BE2C (cell line): Measurements from ENCODE around the gene AUP1.

Experiments
- DNase-seq: peaks from one replicate; pipeline ENCODE4 v3.0.0-alpha.2; 2020
- H3K27me3 ChIP-seq: fragments of 250-450 bp; sonication (Bioruptor Pico); 2 replicates; pipeline ENCODE4 v1.5.1; 2020; ENCODE audit warnings: mild to moderate bottlenecking
- H3K36me3 ChIP-seq: fragments of 250-450 bp; sonication (Bioruptor Pico); 2 replicates; pipeline ENCODE4 v1.5.1; 2020; ENCODE audit warnings: mild to moderate bottlenecking
- H3K4me1 ChIP-seq: fragments of 250-450 bp; sonication (Bioruptor Pico); 2 replicates; pipeline ENCODE4 v1.5.1; 2020
- H3K4me3 ChIP-seq: 2 replicates; pipeline ENCODE4 v1.5.1; 2011; ENCODE audit warnings: low read depth, low read length
- H3K9me3 ChIP-seq: fragments of 250-450 bp; sonication (Bioruptor Pico); 2 replicates; pipeline ENCODE4 v1.5.1; 2020
- CTCF ChIP-seq: IDR thresholded peaks from 2 replicates; pipeline ENCODE4 v1.5.1; 2012; ENCODE audit warnings: mild to moderate bottlenecking, low read depth, low read length

Gene AUP1

GRCh38 chr2:74482801-74483674, 46.5 kb downstream of the AUP1 start, which contains the start of the genes CCDC142 and TTC31:
TSS of gene CCDC142 (minus strand) at chr2:74482998. CDS start at chr2:74482837, 161 bp downstream.
TSS of gene TTC31 (plus strand) at chr2:74483081. CDS start at chr2:74483096, 15 bp downstream.
- DNase-seq: peak; percentile 88
- Histone ChIP-seq H3K36me3 (no peaks in the 10 kb centered on the region), H3K4me3 (peak within 1 kb of the TSS; percentile 79), H3K4me1 (no peaks in the 10 kb centered on the region), H3K27me3 (no peaks in the 10 kb centered on the region), H3K9me3 (no peaks in the 10 kb centered on the region)
- TF ChIP-seq CTCF: peak; percentile 72

GRCh38 chr2:74481961-74482800, 47.3 kb downstream of the AUP1 start:
- no peaks in the 10 kb centered on the region for H3K9me3 ChIP-seq
- TF ChIP-seq CTCF: no peak
- DNase-seq: peak; percentile 28
- no peaks in the 10 kb centered on the region for H3K4me1 ChIP-seq
- no peaks in the 10 kb centered on the region for H3K27me3 ChIP-seq
- H3K36me3 ChIP-seq: no peaks in the 10 kb centered on the region
- peak overlapping the region; percentile 79 for H3K4me3 ChIP-seq

- H3K4me3 ChIP-seq: peak overlapping the region; percentile 79
- H3K4me1 ChIP-seq: no peaks in the 10 kb centered on the region
- no peaks in the 10 kb centered on the region for H3K9me3 ChIP-seq
- no peak for DNase-seq
- H3K36me3 ChIP-seq: no peaks in the 10 kb centered on the region
- no peak for TF ChIP-seq CTCF
- H3K27me3 ChIP-seq: no peaks in the 10 kb centered on the region
Observed at GRCh38 chr2:74481431-74481830, 48.1 kb downstream of the AUP1 start.
